GM12878 (cell line): ENCODE results near the gene LMBR1. TPM values are rescaled to one million over a fixed set of nuclear protein-coding genes. Genes with fewer than 3 reads are reported as not detected.

Experiments used
- ATAC-seq: fragments of 200-7000 bp; cut with Tn5 transposase; 3 replicates; pipeline ENCODE4 v1.9.1; 2020; ENCODE audit warnings: mild to moderate bottlenecking, moderate library complexity
- BruUV-seq: library from RNA; stranded (reverse); fragments of 400-500 nt; replicated peaks from 2 replicates; lab custom pipeline; 2021; lab: Mats Ljungman, UMichigan
- CTCF ChIA-PET: fragments of 300-600 bp; sonication (Branson Sonifier 250); formaldehyde crosslinking; extraction: SDS; loops from one replicate; lab custom pipeline; 2021; ENCODE audit warnings: inconsistent platforms; lab: Yijun Ruan, JAX
- POLR2A ChIA-PET: fragments of 350-600 bp; formaldehyde crosslinking; extraction: SDS; loops from one replicate; lab custom pipeline; 2021; ENCODE audit warnings: inconsistent platforms; lab: Charles Lee
- RAD21 ChIA-PET: fragments of 300-600 bp; sonication (Branson Sonifier 250); formaldehyde crosslinking; loops from one replicate; lab custom pipeline; 2023; ENCODE audit warnings: antibody characterized with exemption; ENCODE audit not compliant: unreplicated experiment; lab: Charles Lee
- SMC1A ChIA-PET: fragments of 300-600 bp; sonication (Branson Sonifier 250); formaldehyde crosslinking; loops from one replicate; lab custom pipeline; 2023; ENCODE audit not compliant: unreplicated experiment, uncharacterized antibody; lab: Charles Lee
- DNase-seq: peaks from one replicate; pipeline ENCODE4 v3.0.0-alpha.2; 2011; ENCODE audit warnings: low read depth, low spot score
- FAIRE-seq: peaks from 3 replicates; lab custom pipeline; 2011; peaks lifted over from hg19 to GRCh38; lab: Jason Lieb, UNC
- H2AFZ ChIP-seq: 2 replicates; pipeline ENCODE4 v1.6.0; 2011; ENCODE audit warnings: low read depth, low read length, control low read depth; ENCODE audit not compliant: control insufficient read depth
- H3K27ac ChIP-seq: 2 replicates; pipeline ENCODE4 v1.5.1; 2011; ENCODE audit warnings: control low read depth; ENCODE audit not compliant: control insufficient read depth, insufficient read depth
- H3K27me3 ChIP-seq, 2 experiments: replicated peaks in 1 of 2; 2 replicates each; pipeline versions ENCODE4 v1.6.0 to v1.6.1; 2011; ENCODE audit warnings: low read length in 1 of 2; ENCODE audit not compliant: control insufficient read depth in 2 of 2, insufficient read depth in 2 of 2
- H3K36me3 ChIP-seq, 2 experiments: 2 replicates each; pipeline ENCODE4 v1.5.1; 2011; ENCODE audit warnings: low read length in 1 of 2; ENCODE audit not compliant: control insufficient read depth in 2 of 2, insufficient read depth in 2 of 2
- H3K4me1 ChIP-seq: 2 replicates; pipeline ENCODE4 v1.6.1; 2011; ENCODE audit warnings: mild to moderate bottlenecking, low read length, moderate library complexity, mixed read lengths; ENCODE audit not compliant: control insufficient read depth, insufficient read depth
- H3K4me2 ChIP-seq: 2 replicates; pipeline ENCODE4 v1.6.0; 2011; ENCODE audit warnings: control low read depth; ENCODE audit not compliant: control insufficient read depth, insufficient read depth
- H3K4me3 ChIP-seq: fragments of 200-600 bp; sonication (generic); 2 replicates; pipeline ENCODE4 v1.5.1; 2016
- H3K79me2 ChIP-seq: 2 replicates; pipeline ENCODE4 v1.6.0; 2011; ENCODE audit warnings: low read length; ENCODE audit not compliant: control insufficient read depth, insufficient read depth
- H3K9ac ChIP-seq: 2 replicates; pipeline ENCODE4 v1.8.0; 2011; ENCODE audit warnings: low read length, control low read depth, mixed read lengths; ENCODE audit not compliant: control insufficient read depth, insufficient read depth
- H3K9me3 ChIP-seq: replicated peaks from 3 replicates; pipeline ENCODE4 v1.5.1; 2011; ENCODE audit warnings: mild to moderate bottlenecking, low read length; ENCODE audit not compliant: control insufficient read depth, insufficient read depth
- H4K20me1 ChIP-seq: 2 replicates; pipeline ENCODE4 v1.6.0; 2011; ENCODE audit not compliant: control insufficient read depth, insufficient read depth
- BCL11A ChIP-seq: IDR thresholded peaks from 2 replicates; pipeline ENCODE4 v1.6.1; 2011; ENCODE audit warnings: low read depth, low read length
- CEBPB ChIP-seq, 2 experiments: fragments of 150-350 bp in 1 of 2; IDR thresholded peaks; 2 replicates each; pipeline ENCODE4 v1.6.1; 2012 to 2014; ENCODE audit warnings: low read depth in 2 of 2, low read length in 2 of 2, borderline replicate concordance in 1 of 2, inconsistent platforms in 1 of 2
- CREM ChIP-seq: IDR thresholded peaks from 2 replicates; pipeline ENCODE4 v1.6.1; 2014; ENCODE audit warnings: antibody characterized with exemption, low read depth
- IKZF2 ChIP-seq, 2 experiments: fragments of 450-650 bp; IDR thresholded peaks; 2 replicates each; pipeline ENCODE4 v1.6.1; 2017; ENCODE audit warnings: mild to moderate bottlenecking in 2 of 2, moderate library complexity in 2 of 2
- JUND ChIP-seq: IDR thresholded peaks from 2 replicates; pipeline ENCODE4 v1.6.1; 2012; ENCODE audit warnings: low read depth, mild to moderate bottlenecking, low read length, improper control_type of control experiment, moderate library complexity
- NRF1 ChIP-seq: conservative IDR thresholded peaks from 2 replicates; pipeline ENCODE4 v1.6.1; 2011; ENCODE audit warnings: mild to moderate bottlenecking, low read depth, low read length, improper control_type of control experiment
- SMAD1 ChIP-seq: fragments of 450-650 bp; IDR thresholded peaks from 2 replicates; pipeline ENCODE4 v1.6.1; 2018; ENCODE audit warnings: mild to moderate bottlenecking, low read depth; ENCODE audit not compliant: partially characterized antibody
- SMARCA5 ChIP-seq: fragments of 450-650 bp; IDR thresholded peaks from 2 replicates; pipeline ENCODE4 v1.6.1; 2017; ENCODE audit warnings: mild to moderate bottlenecking
- SUPT20H ChIP-seq: IDR thresholded peaks from 2 replicates; pipeline ENCODE4 v1.6.1; 2011; ENCODE audit warnings: low read depth, mild to moderate bottlenecking, low read length, moderate library complexity, borderline replicate concordance; ENCODE audit not compliant: control insufficient read depth
- in situ Hi-C: fragments of 300-500 bp; cut with MboI; formaldehyde crosslinking; loops from 9 replicates; pipeline ENCODE4 v1.14.3; 2018; ENCODE audit warnings: mixed read lengths
- intact Hi-C: fragments of 100-400 bp; cut with micrococcal nuclease; formaldehyde crosslinking; loops from one replicate; pipeline ENCODE4 v1.14.2; 2022; ENCODE audit not compliant: unreplicated experiment
- polyA plus RNA-seq, 11 experiments: library from polyadenylated mRNA; depleted of rRNA in 4 of 11; unstranded in 6 of 11; stranded (reverse) in 5 of 11; fragments of >200 nt; fragmentation: Nextera tagmentation in 4 of 11; fragmentation: Illumina TruSeq in 1 of 11; extraction: Ambion mirVana in 4 of 11; extraction: Trizol in 1 of 11; gene quantifications; 1 replicate in 1 of 11; 2 replicates in 10 of 11; pipeline versions ENCODE4 v1.2.1 to v1.2.3, GENCODE V29; 2011 to 2016; ENCODE audit warnings: inconsistent platforms in 2 of 11, missing spikeins in 2 of 11, low read depth in 1 of 11
- total RNA-seq, 4 experiments: library from RNA; depleted of rRNA in 3 of 4; stranded (reverse); fragments of >200 nt in 3 of 4; fragmentation: Illumina TruSeq in 1 of 4; extraction: Trizol in 1 of 4; gene quantifications; 2 replicates each; pipeline versions ENCODE4 v1.2.1 to v1.2.3, GENCODE V29; 2013 to 2021
- TF ChIP-seq, protein P1 (sequence below): fragments of 150-350 bp; IDR thresholded peaks from 2 replicates; pipeline ENCODE4 v1.6.1; 2016; ENCODE audit warnings: low read depth, low read length
- TF ChIP-seq, protein P2 (sequence below): fragments of 450-650 bp; IDR thresholded peaks from 2 replicates; pipeline ENCODE4 v1.6.1; 2017; ENCODE audit warnings: low read depth, mild to moderate bottlenecking, moderate library complexity
- TF ChIP-seq, protein P3 (sequence below): IDR thresholded peaks from 2 replicates; pipeline ENCODE4 v1.6.1; 2012; ENCODE audit warnings: low read length, inconsistent platforms

The LMBR1 gene
- total and polyA plus RNA-seq, 10 of the 15 experiments (the other 5 are each of a cell fraction or from before 2014, with no cell fraction given) = 4.0 to 63.5 (median 28.8) TPM

DNA sequence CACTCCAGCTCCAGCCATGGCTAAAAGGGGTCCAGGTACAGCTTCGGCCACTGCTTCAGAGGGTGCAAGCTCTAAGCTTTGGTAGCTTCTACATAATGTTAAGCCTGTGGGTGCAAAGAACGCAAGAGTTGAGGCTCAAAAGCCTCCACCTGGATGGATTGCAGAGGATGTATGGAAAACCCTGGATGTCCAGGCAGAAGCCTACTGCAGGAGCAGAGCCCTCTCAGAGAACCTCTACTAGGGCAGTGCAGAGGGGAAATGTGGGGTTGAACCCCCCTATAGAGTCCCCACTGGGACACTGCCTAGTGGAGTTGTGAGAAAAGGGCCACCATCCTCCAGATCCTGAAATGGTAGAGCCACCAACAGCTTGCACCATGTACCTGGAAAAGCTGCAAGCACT lies 263.1 kb downstream of the LMBR1 start (continued):
- TF ChIP-seq, protein P1, sequence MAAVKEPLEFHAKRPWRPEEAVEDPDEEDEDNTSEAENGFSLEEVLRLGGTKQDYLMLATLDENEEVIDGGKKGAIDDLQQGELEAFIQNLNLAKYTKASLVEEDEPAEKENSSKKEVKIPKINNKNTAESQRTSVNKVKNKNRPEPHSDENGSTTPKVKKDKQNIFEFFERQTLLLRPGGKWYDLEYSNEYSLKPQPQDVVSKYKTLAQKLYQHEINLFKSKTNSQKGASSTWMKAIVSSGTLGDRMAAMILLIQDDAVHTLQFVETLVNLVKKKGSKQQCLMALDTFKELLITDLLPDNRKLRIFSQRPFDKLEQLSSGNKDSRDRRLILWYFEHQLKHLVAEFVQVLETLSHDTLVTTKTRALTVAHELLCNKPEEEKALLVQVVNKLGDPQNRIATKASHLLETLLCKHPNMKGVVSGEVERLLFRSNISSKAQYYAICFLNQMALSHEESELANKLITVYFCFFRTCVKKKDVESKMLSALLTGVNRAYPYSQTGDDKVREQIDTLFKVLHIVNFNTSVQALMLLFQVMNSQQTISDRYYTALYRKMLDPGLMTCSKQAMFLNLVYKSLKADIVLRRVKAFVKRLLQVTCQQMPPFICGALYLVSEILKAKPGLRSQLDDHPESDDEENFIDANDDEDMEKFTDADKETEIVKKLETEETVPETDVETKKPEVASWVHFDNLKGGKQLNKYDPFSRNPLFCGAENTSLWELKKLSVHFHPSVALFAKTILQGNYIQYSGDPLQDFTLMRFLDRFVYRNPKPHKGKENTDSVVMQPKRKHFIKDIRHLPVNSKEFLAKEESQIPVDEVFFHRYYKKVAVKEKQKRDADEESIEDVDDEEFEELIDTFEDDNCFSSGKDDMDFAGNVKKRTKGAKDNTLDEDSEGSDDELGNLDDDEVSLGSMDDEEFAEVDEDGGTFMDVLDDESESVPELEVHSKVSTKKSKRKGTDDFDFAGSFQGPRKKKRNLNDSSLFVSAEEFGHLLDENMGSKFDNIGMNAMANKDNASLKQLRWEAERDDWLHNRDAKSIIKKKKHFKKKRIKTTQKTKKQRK = no peak
- TF ChIP-seq NRF1 (no peak), CREM (no peak), SMARCA5 (no peak), IKZF2 (IDR thresholded peaks at IDR 0.05) (no peak), SMAD1 (no peak), CEBPB (IDR thresholded peaks at IDR 0.05; ENCODE audit: borderline replicate concordance in 1 of 2, low read depth in 2 of 2, low read length in 2 of 2) (no peak), BCL11A (no peak)
- TF ChIP-seq, protein P2, sequence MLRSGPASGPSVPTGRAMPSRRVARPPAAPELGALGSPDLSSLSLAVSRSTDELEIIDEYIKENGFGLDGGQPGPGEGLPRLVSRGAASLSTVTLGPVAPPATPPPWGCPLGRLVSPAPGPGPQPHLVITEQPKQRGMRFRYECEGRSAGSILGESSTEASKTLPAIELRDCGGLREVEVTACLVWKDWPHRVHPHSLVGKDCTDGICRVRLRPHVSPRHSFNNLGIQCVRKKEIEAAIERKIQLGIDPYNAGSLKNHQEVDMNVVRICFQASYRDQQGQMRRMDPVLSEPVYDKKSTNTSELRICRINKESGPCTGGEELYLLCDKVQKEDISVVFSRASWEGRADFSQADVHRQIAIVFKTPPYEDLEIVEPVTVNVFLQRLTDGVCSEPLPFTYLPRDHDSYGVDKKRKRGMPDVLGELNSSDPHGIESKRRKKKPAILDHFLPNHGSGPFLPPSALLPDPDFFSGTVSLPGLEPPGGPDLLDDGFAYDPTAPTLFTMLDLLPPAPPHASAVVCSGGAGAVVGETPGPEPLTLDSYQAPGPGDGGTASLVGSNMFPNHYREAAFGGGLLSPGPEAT = no peak
- TF ChIP-seq, all 136 proteins: peak for 0

DNA sequence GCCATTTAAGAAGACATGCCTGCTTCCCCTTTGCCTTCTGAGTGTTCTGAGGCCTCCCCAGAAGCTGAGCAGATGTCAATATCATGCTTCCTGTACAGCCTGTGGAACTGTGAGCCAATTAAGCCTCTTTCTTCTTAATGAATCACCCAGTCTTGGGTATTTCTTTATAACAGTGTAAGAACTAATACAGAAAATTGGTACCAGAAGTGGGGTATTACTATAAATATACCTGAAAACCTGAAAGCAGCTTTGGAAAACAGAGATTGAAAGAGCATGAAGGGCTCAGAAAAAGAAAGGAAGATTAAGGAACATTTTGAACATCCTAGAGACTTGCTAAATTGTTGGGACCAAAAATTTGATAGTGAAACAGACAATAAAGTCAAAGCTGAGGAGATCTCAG lies 264.4 kb downstream of the LMBR1 start:
- no peak for DNase-seq
- TF ChIP-seq JUND (no peak), SUPT20H (no peak)
- TF ChIP-seq, protein P3, sequence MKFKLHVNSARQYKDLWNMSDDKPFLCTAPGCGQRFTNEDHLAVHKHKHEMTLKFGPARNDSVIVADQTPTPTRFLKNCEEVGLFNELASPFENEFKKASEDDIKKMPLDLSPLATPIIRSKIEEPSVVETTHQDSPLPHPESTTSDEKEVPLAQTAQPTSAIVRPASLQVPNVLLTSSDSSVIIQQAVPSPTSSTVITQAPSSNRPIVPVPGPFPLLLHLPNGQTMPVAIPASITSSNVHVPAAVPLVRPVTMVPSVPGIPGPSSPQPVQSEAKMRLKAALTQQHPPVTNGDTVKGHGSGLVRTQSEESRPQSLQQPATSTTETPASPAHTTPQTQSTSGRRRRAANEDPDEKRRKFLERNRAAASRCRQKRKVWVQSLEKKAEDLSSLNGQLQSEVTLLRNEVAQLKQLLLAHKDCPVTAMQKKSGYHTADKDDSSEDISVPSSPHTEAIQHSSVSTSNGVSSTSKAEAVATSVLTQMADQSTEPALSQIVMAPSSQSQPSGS = no peak
- TF ChIP-seq, all 136 proteins: peak for 0
- Histone ChIP-seq H4K20me1 (no peaks in the 10 kb centered on the region), H3K9me3 (peaks cover 7% of the 10 kb centered on the region; the same call in 2 of the 3 replicates), H3K36me3 (no peaks in the 10 kb centered on the region), H3K9ac (no peak overlapping the region), H2AFZ (no peak overlapping the region), H3K4me3 (no peak overlapping the region), H3K4me2 (no peak overlapping the region), H3K27ac (no peak overlapping the region), H3K4me1 (no peaks in the 10 kb centered on the region), H3K27me3 (no peaks in the 10 kb centered on the region), H3K79me2 (no peaks in the 10 kb centered on the region)
- no TSS peak for BruUV-seq
- in situ Hi-C loops (no loop called here), intact Hi-C loops (no loop called here)
- ChIA-PET CTCF (no interaction called here), RAD21 (no interaction called here), SMC1A (no interaction called here), POLR2A (no interaction called here)
- ATAC-seq = no peak
- FAIRE-seq = no peak
